ENCODE measurements around the gene TUBG2. TPM values are rescaled to one million over a fixed set of nuclear protein-coding genes. Genes with fewer than 3 reads are reported as not detected.

TUBG2 gene
- total RNA-seq, 2 donors from 2014 or later: 14.4 to 15.8 TPM

DNA sequence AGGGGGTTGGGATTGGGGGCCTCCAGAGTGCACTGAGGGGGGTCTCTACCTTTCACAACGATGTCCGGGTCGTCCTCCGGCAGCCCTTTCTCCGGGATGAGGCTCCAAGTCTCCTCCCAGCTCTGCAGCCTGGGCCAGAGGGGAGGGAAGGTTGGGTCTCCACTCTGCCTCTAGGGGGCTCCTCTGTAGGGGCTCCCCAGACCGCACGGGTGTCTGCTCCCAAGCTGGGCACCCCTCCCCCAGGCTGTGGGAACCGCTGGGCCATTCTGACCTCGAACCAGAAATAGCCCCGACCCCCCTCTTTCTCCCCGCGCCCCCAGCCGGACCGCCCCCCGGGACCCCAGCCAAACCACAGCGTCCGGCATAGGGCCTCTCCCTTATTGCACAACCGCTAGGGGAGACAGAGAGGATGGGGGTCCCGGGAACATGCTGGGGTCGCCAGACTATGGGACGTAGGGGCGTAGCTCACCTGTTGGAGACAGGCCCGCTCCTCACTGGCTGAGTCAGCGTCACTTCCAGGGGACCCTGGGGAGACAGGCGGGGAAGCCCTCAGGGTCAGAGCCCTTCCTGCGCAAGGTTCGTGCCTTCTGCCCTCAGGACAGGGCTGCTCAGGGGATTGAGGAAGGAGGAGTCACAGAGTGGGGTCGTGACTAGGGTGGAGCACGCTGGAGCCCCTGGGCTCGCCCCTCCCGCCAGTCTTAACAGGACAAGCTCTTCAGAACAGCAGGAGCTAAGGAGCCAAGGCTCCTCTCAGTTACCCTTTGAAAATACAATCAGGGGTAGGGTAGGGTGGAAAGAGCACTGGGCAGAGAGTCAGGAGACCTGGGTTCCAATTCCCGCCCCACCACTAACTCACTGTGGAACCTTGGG is 15.0 kb downstream of the TUBG2 start:
- intact Hi-C loops (cut with DNase I): loop anchor here in 1 of 2 donors (10.0 kb wide), 1 partner anchor 99 kb away; the partner anchor contains the start of gene PSMC3IP
- DNase-seq (peak; percentile 77), ATAC-seq (peak; percentile 3 to 5)

DNA sequence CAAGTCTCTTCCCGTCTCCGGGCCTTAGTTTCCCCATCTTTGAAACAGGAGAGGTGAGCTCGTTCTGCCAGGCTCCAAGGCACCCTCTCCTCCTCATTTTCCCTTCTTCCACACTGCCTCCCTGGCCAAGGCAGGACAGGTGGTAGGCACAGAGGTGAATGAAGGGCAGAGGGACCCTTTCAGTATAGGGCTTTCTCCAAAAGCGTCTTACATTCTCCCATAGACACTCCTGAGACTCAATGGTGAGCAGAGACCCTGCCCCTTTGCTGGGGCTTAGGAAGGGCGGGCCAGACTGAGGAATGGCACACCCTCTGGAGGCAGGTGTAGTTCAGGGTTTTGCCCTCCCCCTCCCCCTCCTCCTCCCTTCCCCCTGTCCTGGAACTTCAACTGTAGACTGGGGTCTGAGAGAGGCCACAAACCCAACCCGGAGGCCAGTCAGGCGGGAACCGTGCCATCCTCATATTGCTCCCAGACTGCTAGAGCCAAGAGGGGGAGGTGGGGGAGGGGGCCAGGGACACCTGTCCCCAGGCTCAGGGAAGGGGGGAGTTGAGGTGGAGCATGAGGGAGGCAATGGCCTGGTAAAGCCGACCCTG is 15.8 kb downstream of the TUBG2 start:
- DNase-seq: peak; percentile 39
- intact Hi-C loops (cut with DNase I): loop anchor here in 1 of 2 donors (10.0 kb wide), 1 partner anchor 100 kb away; the partner anchor contains the start of gene PSMC3IP
- no peak for ATAC-seq

GRCh38 chr17:42675348-42675964 is 16.4 kb downstream of the TUBG2 start:
- ATAC-seq (peak; percentile 2 to 5), DNase-seq (peak; percentile 45)
- intact Hi-C loops (cut with DNase I): loop anchor here in 1 of 2 donors (10.0 kb wide), 1 partner anchor 101 kb away; the partner anchor contains the start of gene PSMC3IP

- ATAC-seq (peak; percentile 9), DNase-seq (peak; percentile 72)
- intact Hi-C loops (cut with DNase I): loop anchor here in 1 of 2 donors (10.0 kb wide), 1 partner anchor 101 kb away; the partner anchor contains the start of gene PSMC3IP
Observed at GRCh38 chr17:42675965-42676423, 16.9 kb downstream of the TUBG2 start.

- ATAC-seq (peak in 1 of 2 donors; percentile 1), DNase-seq (no peak)
- intact Hi-C loops (cut with DNase I): loop anchor here in 1 of 2 donors (10.0 kb wide), 1 partner anchor 102 kb away; the partner anchor contains the start of gene PSMC3IP
Observed at GRCh38 chr17:42676424-42677011, 17.4 kb downstream of the TUBG2 start, which contains the start of gene PLEKHH3. Gene PLEKHH3, minus strand, starts transcription at chr17:42676994. Its CDS starts 431 bp downstream, at chr17:42676563.

DNA sequence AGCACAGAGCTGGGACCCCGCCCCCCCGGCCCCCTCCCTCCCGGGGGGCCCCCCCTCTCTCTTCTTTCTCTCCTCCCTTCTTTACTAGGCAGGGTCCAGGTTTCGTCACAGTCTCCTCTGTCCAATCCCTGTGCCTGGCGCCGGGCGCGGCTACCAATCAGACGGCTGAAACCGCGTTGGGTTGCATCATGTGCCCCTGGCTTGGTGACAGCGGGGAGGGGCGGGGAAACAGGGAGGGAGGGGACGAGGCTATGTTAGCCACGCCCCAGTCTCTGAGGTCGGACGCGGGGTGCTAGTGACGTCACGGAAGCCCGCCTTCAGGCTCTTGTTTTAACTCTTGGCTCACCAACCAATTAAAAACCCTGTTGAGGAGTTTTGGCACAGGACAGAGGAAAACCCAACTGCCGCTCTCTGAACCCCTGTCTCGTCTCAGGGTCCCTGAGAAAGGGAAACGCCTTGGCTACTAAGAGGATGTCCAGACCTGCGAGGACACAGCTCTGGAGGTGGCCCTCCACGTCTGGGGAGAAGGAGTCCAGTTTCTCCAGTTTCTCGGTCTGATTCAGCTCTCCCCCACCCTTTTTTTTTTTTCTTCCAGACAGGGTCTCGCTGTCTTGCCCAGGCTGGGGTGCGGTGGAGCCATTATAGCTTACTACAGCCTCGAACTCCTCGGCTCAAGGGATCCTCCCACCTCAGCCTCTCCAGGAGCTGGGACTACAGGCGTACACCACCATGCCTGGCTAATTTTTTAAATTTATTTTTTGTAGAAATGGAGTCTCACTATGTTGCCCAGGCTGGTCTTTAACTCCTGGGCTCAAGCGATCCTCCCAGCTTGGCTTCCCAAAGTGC is 18.2 kb downstream of the TUBG2 start:
- intact Hi-C loops (cut with DNase I): loop anchor here in 1 of 2 donors (10.0 kb wide), 1 partner anchor 102 kb away; the partner anchor contains the start of gene PSMC3IP
- DNase-seq: peak; percentile 100
- ATAC-seq: peak; percentile 68 to 79

DNA sequence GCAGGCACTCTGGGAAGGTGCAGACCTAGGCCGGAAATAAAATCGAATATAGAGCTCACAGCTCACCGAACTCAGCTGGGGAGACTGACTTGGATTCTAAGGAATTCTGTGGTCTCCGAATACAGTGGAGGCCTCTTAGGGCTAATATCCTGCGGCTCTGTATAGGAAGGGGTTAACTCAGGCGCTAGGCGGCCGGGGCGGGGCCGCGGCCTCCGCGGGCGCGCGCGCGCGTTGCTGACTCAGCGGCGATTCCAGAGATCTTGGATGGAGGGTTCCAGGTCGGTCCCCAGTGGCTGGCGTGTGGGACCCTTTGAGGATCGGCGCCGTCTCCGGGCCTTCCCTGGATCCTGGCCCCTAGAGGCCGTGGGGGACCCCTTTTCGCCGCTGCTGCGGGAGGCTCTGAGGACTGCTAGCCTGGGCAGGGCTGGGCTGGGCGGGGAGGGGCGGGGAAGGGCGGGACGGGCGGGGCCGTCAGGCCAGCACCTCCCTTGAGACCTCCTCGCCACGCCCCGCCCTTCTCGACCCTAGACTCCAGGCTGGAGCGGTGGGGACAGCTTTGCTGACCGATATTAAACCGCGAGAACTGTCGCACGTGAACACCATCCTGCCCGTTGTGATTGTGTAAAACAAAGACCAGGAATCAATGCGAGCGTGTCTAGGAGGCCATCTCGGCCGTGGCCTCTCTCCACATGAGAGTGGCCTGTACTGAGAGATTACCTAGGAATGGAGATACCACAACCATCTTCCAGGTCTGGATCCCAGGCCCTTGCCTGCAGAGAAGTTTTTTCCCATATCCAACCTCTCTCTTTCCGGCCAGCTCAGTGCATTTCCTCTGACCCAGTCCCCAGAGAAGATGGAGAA is 19.1 kb downstream of the TUBG2 start:
- intact Hi-C loops (cut with DNase I): loop anchor here in 1 of 2 donors (10.0 kb wide), 1 partner anchor 103 kb away; the partner anchor contains the start of gene PSMC3IP
- ATAC-seq: peak; percentile 34 to 46

DNA sequence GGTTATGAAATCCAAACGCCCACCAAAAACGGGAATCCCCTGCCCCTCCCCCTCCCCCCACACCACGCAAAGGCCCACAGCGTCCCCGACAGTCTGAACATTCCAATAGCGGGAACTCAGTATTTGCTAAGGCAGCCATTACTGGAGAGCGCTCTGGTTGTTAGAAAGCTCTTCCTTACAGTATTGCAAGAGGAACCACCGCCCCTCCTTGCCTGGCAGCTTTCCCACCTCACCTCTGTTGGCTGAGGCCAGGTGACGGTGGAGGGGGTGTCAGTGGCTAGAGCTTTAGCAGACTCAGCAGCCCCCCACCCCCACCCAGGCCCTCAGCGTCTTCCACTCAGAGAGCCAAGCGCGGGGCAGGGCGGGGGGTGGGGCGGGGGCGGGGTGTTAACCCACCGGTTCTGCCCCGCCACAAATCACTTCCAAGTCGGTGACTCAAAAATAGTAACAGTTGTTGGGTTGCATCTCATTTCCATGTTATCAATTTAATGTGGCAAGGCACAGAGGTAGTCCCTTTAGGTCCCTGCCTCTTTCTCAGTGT is 19.9 kb downstream of the TUBG2 start:
- DNase-seq (peak; percentile 40), ATAC-seq (no peak)
- intact Hi-C loops (cut with DNase I): loop anchor here in 1 of 2 donors (10.0 kb wide), 1 partner anchor 104 kb away; the partner anchor contains the start of gene PSMC3IP

More for the DNA sequence above, 19.1 kb downstream of the TUBG2 start:
- DNase-seq: peak; percentile 91

DNA sequence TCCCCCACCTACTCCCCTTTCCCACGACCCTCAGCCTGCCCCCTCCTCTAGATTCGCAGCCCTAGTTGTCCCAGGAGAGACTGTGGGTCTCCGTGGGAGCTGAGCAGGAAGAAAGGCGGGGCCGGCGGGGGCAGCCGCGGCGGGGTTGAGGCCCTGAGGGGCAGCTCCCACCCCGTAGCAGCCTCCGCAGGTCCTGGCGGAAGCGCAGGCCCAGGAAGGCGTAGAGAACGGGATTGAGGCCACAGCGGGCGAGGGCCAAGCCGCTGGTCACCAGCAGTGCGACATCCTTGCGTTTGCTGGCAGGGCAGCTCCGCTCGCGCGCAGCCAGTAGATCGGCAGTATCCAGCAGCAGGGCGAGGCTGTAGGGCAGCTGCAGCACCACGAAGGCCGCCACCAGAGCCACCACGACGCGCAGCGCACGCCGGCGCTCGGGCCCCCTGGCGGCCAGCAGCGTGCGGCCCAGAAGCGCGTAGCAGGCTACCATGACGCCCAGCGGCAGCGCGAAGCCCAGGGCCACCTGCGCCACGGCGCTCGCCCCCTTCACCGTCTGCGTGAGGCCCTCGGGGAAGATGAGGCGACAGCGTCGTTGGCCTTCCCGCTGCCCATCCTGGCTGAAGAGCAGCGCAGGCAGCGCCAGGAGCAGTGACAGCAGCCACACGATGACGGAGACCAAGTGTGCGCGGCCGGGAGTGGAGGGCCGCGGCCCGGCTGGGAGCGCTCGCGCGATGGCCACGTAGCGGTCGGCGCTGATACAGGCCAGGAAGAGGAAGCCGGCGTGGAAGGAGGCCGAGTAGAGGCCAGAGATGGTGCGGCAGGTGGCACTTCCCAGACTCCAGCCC is 20.6 kb downstream of the TUBG2 start:
- intact Hi-C loops (cut with DNase I): loop anchor here (5.0 to 10.0 kb wide), 3 partner anchors 72 to 105 kb away; partner anchors contain the start of genes PSMC3IP (in 1 of the 2), RETREG3 (in 1 of the 2) and TUBG1 (in 1 of the 2)
- ATAC-seq (peak; percentile 39 to 41), DNase-seq (peak; percentile 81)

DNA sequence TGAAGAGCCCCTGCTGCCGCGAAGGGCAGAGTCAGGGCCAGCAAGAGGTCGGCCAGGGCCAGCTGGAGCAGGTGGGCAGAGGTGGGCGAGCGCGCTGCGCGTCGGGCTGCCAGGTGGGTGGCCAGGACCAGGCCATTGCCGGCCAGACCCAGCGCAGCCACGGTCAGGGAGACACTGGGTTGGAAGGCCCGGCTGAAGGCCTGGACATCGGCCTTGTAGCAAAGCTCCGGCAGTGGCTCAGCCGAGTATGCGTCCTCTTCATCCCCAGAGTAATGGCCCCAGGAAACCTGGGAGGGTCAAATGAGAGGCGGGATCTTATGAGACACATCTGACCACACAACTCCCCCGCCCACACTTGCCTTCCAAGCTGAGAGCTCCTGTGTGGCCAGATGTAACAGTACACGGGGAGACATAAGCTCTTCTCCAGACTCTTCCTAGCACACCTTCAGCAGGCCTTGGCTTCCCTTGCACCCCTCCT is 21.3 kb downstream of the TUBG2 start:
- ATAC-seq (no peak), DNase-seq (no peak)
- intact Hi-C loops (cut with DNase I): loop anchor here in 1 of 2 donors (5.0 to 10.0 kb wide), 2 partner anchors 73 to 96 kb away; partner anchors contain the start of genes RETREG3 and TUBG1

GRCh38 chr17:42681976-42682721 is 23.1 kb downstream of the TUBG2 start, which contains the start of gene CNTNAP1:
Gene CNTNAP1, plus strand, starts transcription at chr17:42682531. Its CDS starts 299 bp downstream, at chr17:42682830.
- DNase-seq (peak; percentile 70), ATAC-seq (peak; percentile 4 to 11)
- intact Hi-C loops (cut with DNase I): loop anchor here in 1 of 2 donors (5.0 to 10.0 kb wide), 2 partner anchors 75 to 97 kb away; partner anchors contain the start of genes RETREG3 and TUBG1

GRCh38 chr17:42682722-42683403 is 23.8 kb downstream of the TUBG2 start:
- intact Hi-C loops (cut with DNase I): loop anchor here in 1 of 2 donors (5.0 to 10.0 kb wide), 2 partner anchors 76 to 98 kb away; partner anchors contain the start of genes RETREG3 and TUBG1

DNA sequence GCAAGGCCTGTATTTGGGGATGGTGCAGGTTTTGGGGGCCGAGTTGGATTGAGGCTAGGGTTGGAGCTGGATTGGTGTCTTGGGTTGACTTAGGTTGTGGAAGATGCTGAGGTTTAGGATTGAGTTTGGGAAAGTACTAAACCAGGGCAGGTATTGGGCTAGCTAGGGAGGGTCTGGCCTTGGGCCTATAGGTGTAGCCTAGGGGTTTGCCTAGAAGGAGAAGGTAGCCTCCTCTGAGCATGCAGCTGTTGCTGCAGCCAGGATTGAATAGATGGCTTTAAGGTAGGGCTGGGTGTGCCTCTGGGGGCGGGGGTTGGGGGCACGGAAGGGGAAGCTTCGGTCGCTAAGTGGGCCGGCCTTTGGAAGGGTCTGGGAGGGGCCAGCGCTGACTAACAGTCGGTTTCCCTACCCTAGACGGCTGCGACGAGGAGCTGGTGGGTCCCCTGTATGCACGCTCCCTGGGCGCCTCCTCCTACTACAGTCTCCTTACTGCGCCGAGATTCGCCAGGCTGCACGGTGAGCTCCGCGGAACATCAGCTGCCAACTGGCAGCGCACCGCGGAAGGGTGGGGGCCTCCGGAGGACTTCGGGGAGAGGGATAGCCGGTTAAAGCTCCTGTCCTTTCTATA is 24.4 kb downstream of the TUBG2 start:
- ATAC-seq (peak in 1 of 2 donors; percentile 38), DNase-seq (peak; percentile 61)
- intact Hi-C loops (cut with DNase I): loop anchor here in 1 of 2 donors (5.0 to 10.0 kb wide), 2 partner anchors 76 to 99 kb away; partner anchors contain the start of genes RETREG3 and TUBG1

More at GRCh38 chr17:42682722-42683403, 23.8 kb downstream of the TUBG2 start:
- ATAC-seq (peak in 1 of 2 donors; percentile 20), DNase-seq (peak; percentile 54)

All from left cardiac atrium (tissue), 4 donors.